ENCODE data around the gene ENPP6.

Gene ENPP6

DNA sequence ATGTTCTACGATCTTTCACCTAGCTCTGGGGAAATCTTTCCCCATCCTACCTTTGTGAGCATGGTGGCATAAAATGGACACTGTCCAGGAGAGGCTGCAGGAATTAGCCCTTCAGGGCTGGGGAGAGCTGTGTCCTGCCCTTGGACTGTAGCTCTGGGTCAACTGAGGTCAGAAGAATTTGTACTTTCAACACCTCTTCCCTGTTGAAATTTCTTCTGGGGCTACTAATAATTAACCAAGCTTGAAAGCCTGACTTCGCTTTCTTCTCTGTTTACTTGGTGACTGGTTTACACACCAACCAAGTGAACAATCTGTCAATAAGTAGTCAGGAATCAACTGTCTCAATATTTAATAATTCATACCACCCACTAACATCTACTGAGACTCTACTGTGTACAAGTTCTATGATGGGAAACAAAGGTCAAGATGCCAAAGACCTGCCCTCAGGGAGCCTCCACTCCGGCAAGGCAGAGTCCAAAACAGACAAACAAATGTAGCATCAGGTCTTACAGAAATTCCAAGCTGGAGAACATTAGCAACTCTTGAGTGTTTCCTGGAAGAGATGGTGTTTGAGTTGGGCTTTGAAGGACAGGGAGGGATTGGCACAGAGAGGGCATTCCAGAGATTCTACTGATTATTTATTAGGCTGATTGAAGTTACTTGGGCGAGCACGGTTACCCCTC, 113.1 kb downstream of the ENPP6 start:
- no peak for DNase-seq (ENCODE audit: low read depth, low spot score)

- DNase-seq (ENCODE audit: low read depth, low spot score): no peak
These were observed 114.0 kb downstream of the ENPP6 start for GRCh38 chr4:184103527-184104264.

DNA sequence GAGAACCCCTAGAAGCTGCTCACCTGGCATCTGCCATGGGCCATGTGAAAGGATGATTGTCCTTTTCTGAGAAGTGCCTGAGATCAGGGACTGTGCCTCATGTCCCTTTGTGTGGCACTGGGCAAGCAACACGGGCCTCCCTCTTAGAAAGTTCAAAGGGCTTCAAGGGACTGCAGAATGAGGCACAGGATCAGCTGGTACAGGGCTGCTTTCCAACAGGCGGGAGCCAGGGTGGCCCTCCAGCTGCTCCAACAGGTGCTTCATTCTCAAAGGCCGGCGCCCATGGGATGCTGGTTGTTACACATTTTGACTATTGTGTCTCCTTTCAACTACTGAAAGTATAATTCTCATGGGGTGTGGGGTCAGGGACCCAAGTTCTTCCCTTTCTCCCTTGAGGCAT, 114.7 kb downstream of the ENPP6 start:
- DNase-seq (ENCODE audit: low read depth, low spot score): no peak

- DNase-seq (ENCODE audit: low read depth, low spot score): no peak
These were observed 115.2 kb downstream of the ENPP6 start for GRCh38 chr4:184102488-184102887.

DNA sequence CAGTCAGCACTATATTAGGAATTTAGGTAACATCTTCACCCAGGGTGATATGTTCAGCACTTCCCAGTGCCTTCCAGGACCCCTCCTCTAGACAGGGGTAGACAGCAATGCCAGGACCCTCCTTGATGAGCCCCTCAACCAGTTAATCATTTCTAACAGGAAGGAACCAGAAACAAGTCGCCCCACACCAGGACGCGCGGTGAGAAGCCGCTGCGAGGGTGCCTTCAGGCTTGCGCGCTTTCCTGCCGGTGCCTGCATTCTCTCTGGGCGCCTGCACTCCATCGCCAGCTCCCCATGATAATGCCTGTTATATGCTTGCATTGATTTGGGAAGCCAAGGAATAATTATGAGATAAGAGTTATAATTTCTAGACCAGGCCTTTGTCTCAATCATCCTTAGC, 116.0 kb downstream of the ENPP6 start:
- no peak for DNase-seq (ENCODE audit: low read depth, low spot score)

- no peak for DNase-seq (ENCODE audit: low read depth, low spot score)
These were observed 117.3 kb downstream of the ENPP6 start for GRCh38 chr4:184100297-184100885.

DNA sequence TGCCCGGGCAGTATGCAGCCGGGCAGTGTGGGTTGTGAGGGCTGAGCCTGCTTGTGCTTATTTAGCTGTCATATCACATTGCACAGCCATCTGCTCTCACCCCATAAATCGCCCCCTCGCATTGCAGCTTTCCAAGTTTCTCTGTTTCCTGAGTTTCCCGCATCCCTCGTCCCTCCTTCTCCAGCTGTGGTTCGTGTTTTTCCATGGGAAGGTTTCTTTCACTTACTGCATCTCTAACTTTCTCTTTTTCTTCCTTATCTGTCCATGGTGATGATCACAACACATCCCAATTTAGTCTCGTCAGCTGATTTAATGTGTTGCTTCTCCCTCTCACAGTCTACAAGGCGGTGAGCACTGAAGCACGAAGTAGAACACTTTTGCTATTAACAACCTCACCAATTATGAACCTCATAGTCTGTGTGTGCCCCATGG, 118.1 kb downstream of the ENPP6 start:
- no peak for DNase-seq (ENCODE audit: low read depth, low spot score)

DNA sequence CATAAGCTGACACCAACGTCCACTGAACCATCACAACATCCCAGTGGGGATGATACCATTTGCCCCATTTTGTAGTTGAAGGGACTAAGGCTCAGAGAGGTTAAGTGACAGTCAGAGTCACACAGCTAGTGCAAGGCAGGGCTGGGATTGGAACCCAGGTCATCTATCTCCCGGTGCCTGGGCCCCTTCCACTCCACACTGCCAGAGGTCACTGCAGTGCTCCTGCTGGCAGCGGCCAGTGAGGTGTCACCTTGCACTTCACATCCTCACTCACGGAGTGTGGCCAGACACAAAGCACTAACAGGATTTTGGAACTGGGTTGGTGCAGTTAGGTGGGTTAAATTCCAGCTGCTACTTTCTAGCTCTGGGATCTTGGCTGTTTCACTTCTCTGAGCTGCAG, 118.7 kb downstream of the ENPP6 start:
- no peak for DNase-seq (ENCODE audit: low read depth, low spot score)

- no peak for DNase-seq (ENCODE audit: low read depth, low spot score)
These were observed 119.9 kb downstream of the ENPP6 start for GRCh38 chr4:184097815-184098214.

DNA sequence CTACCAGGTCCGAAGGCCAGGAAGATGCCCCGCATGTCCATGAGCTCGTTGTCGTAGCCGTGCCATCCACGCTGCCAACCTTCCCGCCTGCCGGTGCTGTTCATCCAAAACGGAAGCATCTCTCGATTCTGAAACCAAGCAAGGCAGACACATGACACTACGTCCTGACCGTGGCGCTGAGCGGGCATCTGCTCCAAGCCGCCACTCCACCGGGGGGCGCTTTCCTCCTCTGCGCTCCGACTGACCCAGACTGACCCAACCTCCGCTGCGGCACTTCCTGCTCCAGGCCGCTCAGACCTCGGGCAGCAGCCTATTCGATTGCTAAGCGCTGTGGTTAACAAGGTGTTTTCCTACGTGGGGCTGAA, 120.5 kb downstream of the ENPP6 start:
- DNase-seq (ENCODE audit: low read depth, low spot score): no peak

- no peak for DNase-seq (ENCODE audit: low read depth, low spot score)
These were observed 121.0 kb downstream of the ENPP6 start for GRCh38 chr4:184096561-184097240.

GRCh38 chr4:184094532-184095159, 123.0 kb downstream of the ENPP6 start:
- DNase-seq (ENCODE audit: low read depth, low spot score): no peak

- no peak for DNase-seq (ENCODE audit: low read depth, low spot score)
These were observed 125.7 kb downstream of the ENPP6 start for GRCh38 chr4:184091986-184092385.

GRCh38 chr4:184090571-184090970, 127.1 kb downstream of the ENPP6 start:
- DNase-seq (ENCODE audit: low read depth, low spot score): no peak

- no peak for DNase-seq (ENCODE audit: low read depth, low spot score)
These were observed 137.0 kb downstream of the ENPP6 start for GRCh38 chr4:184080674-184081073.

DNA sequence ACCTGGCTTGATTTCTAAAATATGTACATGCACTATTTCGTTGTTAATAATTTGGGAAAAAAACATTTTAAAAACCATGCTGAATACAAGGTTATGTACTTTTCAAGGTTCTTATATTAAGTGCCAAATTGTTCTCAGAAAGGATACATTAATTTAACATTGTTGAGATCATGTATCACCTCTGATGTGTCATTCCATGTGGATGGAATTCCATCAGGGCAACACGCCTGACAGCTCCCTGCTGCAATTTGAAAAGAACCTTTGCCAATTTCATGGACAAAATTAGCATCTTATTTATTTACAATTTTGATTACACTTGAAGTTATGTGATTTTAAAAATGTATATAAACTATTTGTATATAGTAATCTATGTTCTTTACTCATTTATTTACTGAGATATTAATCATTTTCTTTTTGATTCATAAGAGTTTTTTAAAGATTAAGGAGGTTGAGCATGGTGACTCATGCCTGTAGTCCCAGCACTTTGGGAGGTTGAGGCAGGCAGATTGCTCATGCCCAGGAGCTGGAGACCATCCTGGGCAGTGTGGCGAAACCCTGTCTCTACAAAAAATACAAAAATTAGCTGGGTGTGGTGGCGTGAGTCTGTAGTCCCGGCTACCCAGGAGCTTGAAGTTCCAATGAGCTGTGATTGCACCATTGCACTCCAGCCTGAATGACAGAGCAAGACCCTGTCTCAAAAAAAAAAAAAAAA, 142.8 kb downstream of the ENPP6 start:
- no peak for DNase-seq (ENCODE audit: low read depth, low spot score)

DNA sequence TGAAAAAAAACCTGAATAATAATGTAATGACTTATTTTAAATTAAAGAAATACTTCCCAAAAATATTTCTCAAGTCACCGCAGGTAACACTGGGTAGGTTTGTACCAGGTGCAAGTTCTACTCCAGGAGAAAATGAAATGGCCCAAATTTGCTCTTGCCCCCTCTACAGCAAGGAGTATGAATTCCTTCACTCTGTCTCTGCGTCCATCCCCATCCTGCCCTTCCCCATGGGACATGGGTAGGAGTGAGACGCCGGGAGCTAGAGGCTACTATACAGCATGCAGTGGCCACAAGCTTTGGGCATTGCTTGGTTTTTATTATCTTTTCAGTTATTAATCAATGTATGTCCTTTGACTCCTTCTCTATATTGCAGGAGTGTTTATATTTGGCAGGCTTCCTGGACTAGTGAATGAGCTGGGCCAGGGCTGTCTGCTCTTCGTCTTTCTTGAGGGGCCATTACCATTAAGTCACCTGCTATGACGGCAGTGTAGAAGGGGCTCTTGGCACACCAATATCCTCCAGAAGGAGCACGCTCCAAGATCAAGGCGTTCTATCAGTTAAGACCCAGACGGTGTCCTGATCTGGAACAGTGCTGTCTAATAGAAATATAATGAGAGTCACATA, 149.6 kb downstream of the ENPP6 start:
- no peak for DNase-seq (ENCODE audit: low read depth, low spot score)

DNA sequence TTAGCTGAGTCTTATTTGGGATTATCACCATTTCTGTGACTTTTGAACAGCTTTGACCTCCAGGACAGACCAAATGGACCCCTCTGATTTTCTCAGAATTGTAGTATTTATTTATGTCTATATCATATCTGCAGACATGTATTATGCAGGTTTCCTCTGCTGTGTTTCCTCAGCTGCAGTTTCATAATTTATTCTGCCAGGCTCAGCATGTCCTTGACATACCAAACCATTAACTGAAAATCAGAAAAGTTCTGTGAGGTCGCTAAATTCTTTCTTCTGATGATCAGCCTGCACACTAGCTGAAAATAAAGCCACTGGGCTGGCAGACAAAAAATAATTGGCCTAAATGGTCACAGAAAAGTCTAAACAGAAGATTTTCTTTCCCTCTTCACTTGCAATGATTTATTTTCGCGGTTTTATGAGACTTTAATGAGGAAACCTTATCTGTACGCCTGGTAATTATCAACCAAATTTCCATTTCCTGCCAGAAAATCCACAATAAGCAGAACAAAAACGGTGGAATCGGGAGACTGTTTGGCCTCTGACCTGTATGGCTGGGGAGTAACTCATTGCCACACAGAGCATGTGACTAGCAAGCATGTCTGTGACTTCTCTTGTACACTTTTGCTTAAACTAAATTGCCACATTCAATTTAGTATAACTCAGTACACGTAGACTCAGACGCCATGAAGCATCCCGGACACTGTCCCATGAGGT, 150.9 kb downstream of the ENPP6 start:
- no peak for DNase-seq (ENCODE audit: low read depth, low spot score)

- DNase-seq (ENCODE audit: low read depth, low spot score): no peak
These were observed 152.8 kb downstream of the ENPP6 start for GRCh38 chr4:184064877-184065276.

DNA sequence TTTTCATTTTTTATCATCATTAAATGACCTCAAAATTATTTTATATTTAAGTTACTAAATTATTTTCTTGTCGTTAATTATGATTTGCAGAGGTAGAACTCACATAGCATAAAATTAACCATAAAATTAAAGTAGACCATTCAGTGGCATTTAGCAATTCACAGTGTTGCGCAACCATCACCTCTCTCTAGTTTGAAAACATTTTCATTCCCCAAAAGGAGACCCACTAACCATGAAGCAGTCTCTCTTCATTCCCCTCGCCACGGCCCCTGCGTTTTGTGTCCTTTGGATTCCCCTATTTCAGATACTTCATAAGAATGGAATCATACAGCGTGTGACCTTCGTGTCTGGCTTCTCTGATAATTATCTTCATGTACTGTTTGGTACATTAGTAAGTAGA, 154.9 kb downstream of the ENPP6 start:
- DNase-seq (ENCODE audit: low read depth, low spot score): no peak

All from smooth muscle cell of the brain vasculature (primary cell).